NCI-H1930 (cell line): Measurements from ENCODE around the gene NUP93.

ENCODE experiments used
- DNase-seq, 2 experiments: peaks; one replicate each; lab custom pipeline; 2025; lab: John Stamatoyannopoulos, UW

NUP93 gene

GRCh38 chr16:56817056-56817455, 87.1 kb downstream of the NUP93 start:
- no peak for DNase-seq

- DNase-seq = no peak
Measured at GRCh38 chr16:56817938-56818337, 88.0 kb downstream of the NUP93 start.

- DNase-seq = no peak
Measured at GRCh38 chr16:56823081-56823733, 93.3 kb downstream of the NUP93 start.

- DNase-seq = peak; percentile 6 to 69
Measured at GRCh38 chr16:56824331-56824730, 94.4 kb downstream of the NUP93 start.

- no peak for DNase-seq
Measured at GRCh38 chr16:56824804-56825203, 94.9 kb downstream of the NUP93 start.

GRCh38 chr16:56825826-56826225, 95.9 kb downstream of the NUP93 start:
- DNase-seq = no peak

- DNase-seq = no peak
Measured at GRCh38 chr16:56828647-56829046, 98.7 kb downstream of the NUP93 start.

- DNase-seq = no peak
Measured at GRCh38 chr16:56830669-56831068, 100.7 kb downstream of the NUP93 start.

GRCh38 chr16:56832768-56833167, 102.8 kb downstream of the NUP93 start:
- no peak for DNase-seq

- no peak for DNase-seq
Measured at GRCh38 chr16:56833243-56833970, 103.5 kb downstream of the NUP93 start.

GRCh38 chr16:56835320-56835719, 105.4 kb downstream of the NUP93 start:
- DNase-seq = no peak

GRCh38 chr16:56836410-56837230, 106.7 kb downstream of the NUP93 start:
- no peak for DNase-seq

- DNase-seq = no peak
Measured at GRCh38 chr16:56838622-56839337, 108.9 kb downstream of the NUP93 start.

- DNase-seq = no peak
Measured at GRCh38 chr16:56841233-56841632, 111.3 kb downstream of the NUP93 start.

GRCh38 chr16:56841659-56842058, 111.7 kb downstream of the NUP93 start:
- DNase-seq = no peak

- DNase-seq = no peak
Measured at GRCh38 chr16:56842133-56842532, 112.2 kb downstream of the NUP93 start.

- DNase-seq = no peak
Measured at GRCh38 chr16:56844056-56844455, 114.1 kb downstream of the NUP93 start.

GRCh38 chr16:56847173-56847910, 117.4 kb downstream of the NUP93 start:
- no peak for DNase-seq

GRCh38 chr16:56848029-56848936, 118.4 kb downstream of the NUP93 start:
- no peak for DNase-seq

- no peak for DNase-seq
Measured at GRCh38 chr16:56848955-56849689, 119.2 kb downstream of the NUP93 start.
